OCI-LY1 (cell line): ENCODE results near the gene KANSL1.

ENCODE experiments used
- CTCF ChIP-seq: fragments of 200-600 bp; sonication (generic), shearing (Covaris generic); IDR thresholded peaks from 2 replicates; pipeline ENCODE4 v1.5.1; 2017; ENCODE audit warnings: mild to moderate bottlenecking, antibody characterized with exemption, low read length, moderate library complexity, mixed read lengths
- EZH2 ChIP-seq: fragments of 200-600 bp; sonication (generic), shearing (Covaris generic); IDR thresholded peaks from 2 replicates; pipeline ENCODE4 v1.8.0; 2017; ENCODE audit warnings: borderline replicate concordance, mixed run types, mild to moderate bottlenecking, antibody characterized with exemption, low read length, moderate library complexity, mixed read lengths

GRCh38 chr17:46121841-46122485 lies 71.3 kb downstream of the KANSL1 start:
- TF ChIP-seq CTCF, result no peak
- no peak for TF ChIP-seq EZH2
